Esophagus muscularis mucosa (tissue), 4 donors: ENCODE data around the gene RCAN1. TPM values are rescaled to one million over a fixed set of nuclear protein-coding genes. Genes with fewer than 3 reads are reported as not detected.

ENCODE experiments used
- DNase-seq: peaks from one replicate; pipeline ENCODE4 v3.0.0-alpha.2; 2017; ENCODE audit errors: extremely low spot score
- H3K27ac ChIP-seq, 4 donors: fragments of 200-600 bp; sonication (generic); replicated peaks in 1 of 4; 1 replicate in 3 of 4; 2 replicates in 1 of 4; pipeline ENCODE4 v1.5.1; 2016 to 2019; ENCODE audit warnings: mild to moderate bottlenecking in 1 of 4
- H3K27me3 ChIP-seq, 4 donors: fragments of 200-600 bp; sonication (generic); one replicate each; pipeline versions ENCODE4 v1.5.1 to v1.6.0; 2016 to 2019
- H3K36me3 ChIP-seq, 4 donors: fragments of 200-600 bp; sonication (generic); one replicate each; pipeline ENCODE4 v1.5.1; 2016 to 2019
- H3K4me1 ChIP-seq, 4 donors: fragments of 200-600 bp; sonication (generic); one replicate each; pipeline ENCODE4 v1.5.1; 2016 to 2019
- H3K4me3 ChIP-seq, 4 donors: fragments of 200-600 bp; sonication (generic); 1 replicate in 2 of 4; 2 replicates in 2 of 4; pipeline ENCODE4 v1.5.1; 2016 to 2019; ENCODE audit warnings: mild to moderate bottlenecking in 4 of 4, moderate library complexity in 1 of 4
- H3K9me3 ChIP-seq, 4 donors: fragments of 200-600 bp; sonication (generic); 1 replicate in 3 of 4; 2 replicates in 1 of 4; pipeline ENCODE4 v1.5.1; 2016 to 2019
- CTCF ChIP-seq, 3 experiments: fragments of 200-600 bp in 2 of 3; fragments of 450-650 bp in 1 of 3; sonication (generic) in 2 of 3; IDR thresholded peaks; one replicate each; pipeline ENCODE4 v1.5.1; 2017 to 2019; ENCODE audit warnings: antibody characterized with exemption in 3 of 3, mild to moderate bottlenecking in 2 of 3, moderate library complexity in 1 of 3
- EP300 ChIP-seq: sonication (generic); formaldehyde crosslinking; IDR thresholded peaks from one replicate; pipeline ENCODE4 v1.6.1; 2017; ENCODE audit warnings: antibody characterized with exemption
- POLR2A ChIP-seq: fragments of 450-650 bp; IDR thresholded peaks from one replicate; pipeline ENCODE4 v1.6.1; 2017; ENCODE audit warnings: antibody characterized with exemption, moderate library complexity, mild to moderate bottlenecking, low read depth
- POLR2AphosphoS5 ChIP-seq, 2 donors: sonication (generic); formaldehyde crosslinking; IDR thresholded peaks; one replicate each; pipeline ENCODE4 v1.6.1; 2017; ENCODE audit warnings: antibody characterized with exemption in 2 of 2
- WGBS: methylation state at CpG from one replicate; pipeline ENCODE4 v1.1.5; 2018; 5-methylcytosine and 5-hydroxymethylcytosine counted together
- intact Hi-C: fragments of 100-400 bp; cut with DNase I; formaldehyde crosslinking; loops from one replicate; pipeline ENCODE4 v1.15.1; 2023
- total RNA-seq, 4 donors: library from RNA; depleted of rRNA; stranded (reverse); fragments of >200 nt; gene quantifications; one replicate each; pipeline versions ENCODE4 v1.1.0 to v1.2.1, GENCODE V29; 2016

Gene RCAN1
- total RNA-seq, 4 donors from 2014 or later: 32.4 to 58.8 (median 37.9) TPM

- no peak for TF ChIP-seq CTCF (IDR thresholded peaks at IDR 0.05)
- TF ChIP-seq POLR2AphosphoS5 (IDR thresholded peaks at IDR 0.05): no peak
- TF ChIP-seq EP300: no peak
- no peak for TF ChIP-seq POLR2A
- no peak for DNase-seq
- intact Hi-C loops: loop anchor here (10.0 kb wide), 1 partner anchor 704 kb away; the partner anchor contains the start of gene ATP5PO
- H3K9me3 ChIP-seq: no peaks in the 10 kb centered on the region
- H3K27ac ChIP-seq: no peak overlapping the region
- H3K4me3 ChIP-seq: no peak overlapping the region
- H3K36me3 ChIP-seq: no peaks in the 10 kb centered on the region
- WGBS: 57% methylated on average over 1 of the region's 1 CpG
- H3K27me3 ChIP-seq: no peaks in the 10 kb centered on the region
- peaks cover 3 to 12% (median 8%) of the 10 kb centered on the region in 4 donors for H3K4me1 ChIP-seq
Observed at GRCh38 chr21:34618941-34619340, 4.0 kb upstream of the RCAN1 start.

- intact Hi-C loops: loop anchor here (10.0 kb wide), 1 partner anchor 703 kb away; the partner anchor contains the start of gene ATP5PO
- H3K27ac ChIP-seq: no peak overlapping the region
- H3K4me1 ChIP-seq: peaks cover 14 to 23% (median 19%) of the 10 kb centered on the region in 4 donors
- peak in 1 of 2 donors; percentile 15 for TF ChIP-seq POLR2AphosphoS5 (IDR thresholded peaks at IDR 0.05)
- no peak for TF ChIP-seq CTCF (IDR thresholded peaks at IDR 0.05)
- no peaks in the 10 kb centered on the region for H3K9me3 ChIP-seq
- no peak overlapping the region for H3K4me3 ChIP-seq
- no peaks in the 10 kb centered on the region for H3K36me3 ChIP-seq
- WGBS: 80% methylated on average over 8 of the region's 8 CpGs
- no peaks in the 10 kb centered on the region for H3K27me3 ChIP-seq
- no peak for DNase-seq
Observed at GRCh38 chr21:34617753-34618339, 2.9 kb upstream of the RCAN1 start.

- no peaks in the 10 kb centered on the region for H3K36me3 ChIP-seq
- DNase-seq: no peak
- H3K4me3 ChIP-seq: peak overlapping the region; percentile 80 to 97 (median 86)
- H3K27ac ChIP-seq: peak overlapping the region; percentile 89 to 95 (median 92)
- peaks cover 28 to 39% (median 32%) of the 10 kb centered on the region in 4 donors for H3K4me1 ChIP-seq
- intact Hi-C loops: loop anchor here (10.0 kb wide), 1 partner anchor 701 kb away; the partner anchor contains the start of gene ATP5PO
- WGBS: 3% methylated on average over 4 of the region's 8 CpGs
- TF ChIP-seq POLR2A (no peak), EP300 (no peak), POLR2AphosphoS5 (IDR thresholded peaks at IDR 0.05) (no peak), CTCF (IDR thresholded peaks at IDR 0.05) (no peak)
- H3K27me3 ChIP-seq: no peaks in the 10 kb centered on the region
- no peaks in the 10 kb centered on the region for H3K9me3 ChIP-seq
Observed at GRCh38 chr21:34615487-34615814, 538 bp upstream of the RCAN1 start.

- no peak for DNase-seq
- WGBS: 10% methylated on average over 29 of the region's 43 CpGs
- Histone ChIP-seq H3K9me3 (no peaks in the 10 kb centered on the region), H3K27ac (peak overlapping the region; percentile 89 to 95 (median 92)), H3K36me3 (no peaks in the 10 kb centered on the region), H3K4me3 (peak overlapping the region; percentile 80 to 97 (median 86)), H3K27me3 (no peaks in the 10 kb centered on the region), H3K4me1 (peaks cover 25 to 54% (median 47%) of the 10 kb centered on the region in 4 donors)
- no peak for TF ChIP-seq POLR2AphosphoS5 (IDR thresholded peaks at IDR 0.05)
- TF ChIP-seq CTCF (IDR thresholded peaks at IDR 0.05): no peak
- no peak for TF ChIP-seq EP300
- TF ChIP-seq POLR2A: no peak
- intact Hi-C loops: loop anchor here (10.0 kb wide), 1 partner anchor 699 kb away; the partner anchor contains the start of gene ATP5PO
Observed at GRCh38 chr21:34613679-34614627, 960 bp downstream of the RCAN1 start.
